GM21423 (cell line): ENCODE measurements around the gene FKTN.

Source experiments
- ATAC-seq: cut with Tn5 transposase; IDR thresholded peaks from one replicate; pipeline ENCODE4 v1.9.1; 2021; ENCODE audit warnings: mild to moderate bottlenecking, moderate library complexity; ENCODE audit not compliant: unreplicated experiment

The FKTN gene

GRCh38 chr9:105632807-105633206, 74.9 kb downstream of the FKTN start:
- ATAC-seq, result no peak

GRCh38 chr9:105633411-105633810, 75.5 kb downstream of the FKTN start:
- ATAC-seq, result no peak

- ATAC-seq, result no peak
Measured at GRCh38 chr9:105636331-105636730, 78.4 kb downstream of the FKTN start.

- no peak for ATAC-seq
Measured at GRCh38 chr9:105637787-105638395, 80.0 kb downstream of the FKTN start.

GRCh38 chr9:105639936-105640335, 82.0 kb downstream of the FKTN start:
- ATAC-seq, result no peak

GRCh38 chr9:105643795-105644194, 85.9 kb downstream of the FKTN start:
- no peak for ATAC-seq

GRCh38 chr9:105646879-105647594, 89.1 kb downstream of the FKTN start:
- ATAC-seq, result no peak

GRCh38 chr9:105647595-105648349, 89.8 kb downstream of the FKTN start:
- ATAC-seq, result no peak

GRCh38 chr9:105651806-105652205, 93.9 kb downstream of the FKTN start:
- no peak for ATAC-seq

GRCh38 chr9:105656131-105656921, 98.4 kb downstream of the FKTN start:
- no peak for ATAC-seq

- ATAC-seq, result no peak
Measured at GRCh38 chr9:105658351-105658750, 100.4 kb downstream of the FKTN start.

- no peak for ATAC-seq
Measured at GRCh38 chr9:105661011-105661410, 103.1 kb downstream of the FKTN start.

GRCh38 chr9:105662184-105663104, 104.5 kb downstream of the FKTN start, which contains the start of gene TAL2:
Gene TAL2, plus strand, starts transcription at chr9:105662457. Its CDS starts 40 bp downstream, at chr9:105662497.
- peak; percentile 84 for ATAC-seq

- no peak for ATAC-seq
Measured at GRCh38 chr9:105663914-105664313, 106.0 kb downstream of the FKTN start.

- ATAC-seq, result no peak
Measured at GRCh38 chr9:105667867-105668266, 109.9 kb downstream of the FKTN start.

GRCh38 chr9:105670315-105670714, 112.4 kb downstream of the FKTN start:
- ATAC-seq, result no peak

- ATAC-seq, result no peak
Measured at GRCh38 chr9:105670775-105671174, 112.8 kb downstream of the FKTN start.

- ATAC-seq, result no peak
Measured at GRCh38 chr9:105672711-105673234, 114.8 kb downstream of the FKTN start.

- no peak for ATAC-seq
Measured at GRCh38 chr9:105673850-105674387, 116.0 kb downstream of the FKTN start.
